Nephron (organoid): Measurements from ENCODE around the gene PRSS53.
A peak's percentile ranks its signal among the peaks of the same experiment; 100 is the strongest.
"Not testable (repeated sequence)": the region's sequence is repeated elsewhere in the genome, so short reads cannot be mapped to it uniquely, and the experiment has no call there.

ENCODE experiments used
- H3K27ac Mint-ChIP-seq, 3 experiments: 2 replicates each; pipeline ENCODE4 v1.8.0; 2020; ENCODE audit warnings: mixed read lengths in 3 of 3, mild to moderate bottlenecking in 2 of 3, moderate library complexity in 1 of 3
- H3K27me3 Mint-ChIP-seq: 2 replicates; pipeline ENCODE4 v1.8.0; 2021; ENCODE audit warnings: low read depth, mild to moderate bottlenecking, moderate library complexity, mixed read lengths
- H3K36me3 Mint-ChIP-seq: 2 replicates; pipeline ENCODE4 v1.8.0; 2020; ENCODE audit warnings: low read depth, mixed read lengths
- H3K4me1 Mint-ChIP-seq: 2 replicates; pipeline ENCODE4 v1.8.0; 2020; ENCODE audit warnings: mixed read lengths
- H3K4me3 Mint-ChIP-seq, 3 experiments: 2 replicates each; pipeline ENCODE4 v1.8.0; 2020; ENCODE audit warnings: mild to moderate bottlenecking in 3 of 3, mixed read lengths in 3 of 3, moderate library complexity in 2 of 3
- H3K9me3 Mint-ChIP-seq: 2 replicates; pipeline ENCODE4 v1.8.0; 2020; ENCODE audit warnings: mixed read lengths
- TF ChIP-seq, protein P1 (sequence below), 3 experiments: fragments of 200-600 bp; sonication (generic); IDR thresholded peaks; one replicate each; pipeline ENCODE4 v1.5.0; 2021; ENCODE audit warnings: antibody characterized with exemption in 3 of 3; ENCODE audit not compliant: unreplicated experiment in 3 of 3

PRSS53 gene

DNA sequence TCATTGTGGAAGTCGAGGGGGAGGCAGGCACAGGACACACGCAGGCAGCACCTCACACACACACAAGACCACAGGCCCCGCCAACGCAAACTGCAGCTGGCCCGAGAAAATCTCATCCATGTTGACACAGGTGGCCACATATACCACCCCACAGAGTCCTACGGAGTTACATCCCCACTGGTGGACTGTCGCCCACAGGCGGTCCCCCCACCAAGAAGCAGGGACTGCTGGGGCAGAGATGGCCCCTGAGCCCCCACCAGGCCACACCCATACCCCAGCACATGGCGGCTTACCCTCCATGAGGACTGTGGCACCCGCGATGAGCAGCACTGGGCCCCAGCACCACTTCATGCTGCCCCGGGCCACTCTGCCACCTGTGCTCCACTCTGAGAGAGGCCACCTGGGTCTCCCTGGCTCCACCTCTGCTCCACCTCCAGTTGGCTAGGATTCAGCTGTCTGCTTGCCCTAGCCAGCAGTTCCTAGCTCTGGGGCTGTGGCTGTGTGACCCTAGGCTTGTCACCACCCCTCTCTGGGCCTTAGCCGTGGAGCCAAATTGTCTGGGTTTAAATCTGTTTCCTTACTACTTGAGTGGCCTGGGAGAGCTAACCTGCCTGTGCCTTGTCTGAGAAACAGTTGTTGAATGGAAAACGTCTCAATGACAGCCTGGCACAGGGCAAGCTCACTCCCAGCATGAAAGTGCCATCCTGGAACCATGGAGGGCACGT is at the start of gene PRSS53:
Gene PRSS53, minus strand, starts transcription at position 485 of the 725 bp plus-strand sequence. Its CDS starts 134 bp downstream, at position 351.
- TF ChIP-seq, protein P1, sequence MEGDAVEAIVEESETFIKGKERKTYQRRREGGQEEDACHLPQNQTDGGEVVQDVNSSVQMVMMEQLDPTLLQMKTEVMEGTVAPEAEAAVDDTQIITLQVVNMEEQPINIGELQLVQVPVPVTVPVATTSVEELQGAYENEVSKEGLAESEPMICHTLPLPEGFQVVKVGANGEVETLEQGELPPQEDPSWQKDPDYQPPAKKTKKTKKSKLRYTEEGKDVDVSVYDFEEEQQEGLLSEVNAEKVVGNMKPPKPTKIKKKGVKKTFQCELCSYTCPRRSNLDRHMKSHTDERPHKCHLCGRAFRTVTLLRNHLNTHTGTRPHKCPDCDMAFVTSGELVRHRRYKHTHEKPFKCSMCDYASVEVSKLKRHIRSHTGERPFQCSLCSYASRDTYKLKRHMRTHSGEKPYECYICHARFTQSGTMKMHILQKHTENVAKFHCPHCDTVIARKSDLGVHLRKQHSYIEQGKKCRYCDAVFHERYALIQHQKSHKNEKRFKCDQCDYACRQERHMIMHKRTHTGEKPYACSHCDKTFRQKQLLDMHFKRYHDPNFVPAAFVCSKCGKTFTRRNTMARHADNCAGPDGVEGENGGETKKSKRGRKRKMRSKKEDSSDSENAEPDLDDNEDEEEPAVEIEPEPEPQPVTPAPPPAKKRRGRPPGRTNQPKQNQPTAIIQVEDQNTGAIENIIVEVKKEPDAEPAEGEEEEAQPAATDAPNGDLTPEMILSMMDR (IDR thresholded peaks at IDR 0.05; ENCODE audit: unreplicated experiment in 3 of 3), result no peak
- Mint-ChIP-seq H3K9me3 (no peaks in the 10 kb centered on the region), H3K4me1 (peaks cover 15% of the 10 kb centered on the region), H3K27me3 (no peaks in the 10 kb centered on the region), H3K27ac (no peak within 1 kb of the TSS), H3K4me3 (no peak within 1 kb of the TSS), H3K36me3 (peaks cover 14% of the 10 kb centered on the region)

DNA sequence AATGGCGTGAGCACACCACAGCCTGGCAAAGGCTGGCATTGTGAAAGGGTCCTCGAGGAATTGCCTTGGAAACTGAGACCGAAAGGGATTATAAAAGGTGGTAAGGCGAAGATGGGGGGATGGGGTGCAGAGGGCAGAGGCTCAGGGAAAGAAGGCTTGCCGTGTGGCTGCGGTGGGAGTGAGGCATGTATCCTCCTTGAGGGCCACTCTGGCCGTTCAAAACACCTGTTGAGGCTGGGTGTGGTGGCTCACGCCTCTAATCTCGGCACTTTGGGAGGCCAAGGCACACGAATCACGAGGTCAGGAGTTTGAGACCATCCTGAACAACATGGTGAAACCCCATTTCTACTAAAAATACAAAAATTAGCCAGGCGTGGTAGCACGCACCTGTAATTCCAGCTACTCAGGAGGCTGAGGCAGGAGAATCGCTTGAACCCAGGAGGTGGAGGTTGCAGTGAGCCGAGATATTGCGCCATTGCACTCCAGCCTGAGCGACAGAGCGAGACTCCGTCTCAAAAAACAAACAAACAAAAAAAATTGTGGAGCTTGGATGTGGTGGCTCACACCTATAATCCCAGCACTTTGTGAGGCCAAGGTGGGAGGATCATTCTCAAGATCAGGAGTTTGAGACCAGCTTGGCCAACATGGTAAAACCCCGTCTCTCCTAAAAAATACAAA is 48.2 kb upstream of the PRSS53 start:
- not testable (repeated sequence) for H3K9me3 Mint-ChIP-seq, H3K27me3 Mint-ChIP-seq, H3K27ac Mint-ChIP-seq
- Mint-ChIP-seq H3K36me3 (peaks cover 11% of the 10 kb centered on the region), H3K4me3 (peak overlapping the region in 1 of 3 experiments; percentile 6), H3K4me1 (peaks cover 21% of the 10 kb centered on the region)

DNA sequence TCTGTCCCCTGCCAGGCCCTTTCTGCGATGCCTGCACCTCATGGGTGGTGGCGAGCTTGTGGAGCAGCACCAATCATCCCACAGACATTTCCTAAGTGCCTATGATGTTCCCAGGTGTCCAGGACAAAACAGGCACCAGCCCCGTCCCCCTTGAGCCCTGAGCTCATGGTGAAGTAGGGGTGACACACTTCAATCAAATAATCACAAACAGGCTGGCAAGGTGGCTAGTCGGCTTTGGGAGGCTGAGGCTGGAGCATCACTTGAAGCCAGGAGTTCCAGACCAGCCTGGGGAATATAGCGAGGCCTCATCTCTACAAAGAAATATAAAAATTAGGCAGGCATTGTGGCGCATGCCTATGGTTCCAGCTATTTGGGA is 47.5 kb upstream of the PRSS53 start:
- Mint-ChIP-seq H3K4me1 (peaks cover 16% of the 10 kb centered on the region), H3K4me3 (peak overlapping the region in 2 of 3 experiments; percentile 61 to 72), H3K27me3 (no peaks in the 10 kb centered on the region), H3K9me3 (no peaks in the 10 kb centered on the region), H3K27ac (peak overlapping the region in 2 of 3 experiments; percentile 39 to 51), H3K36me3 (peaks cover 12% of the 10 kb centered on the region)
- TF ChIP-seq, protein P1 (IDR thresholded peaks at IDR 0.05; ENCODE audit: unreplicated experiment in 3 of 3), result no peak

DNA sequence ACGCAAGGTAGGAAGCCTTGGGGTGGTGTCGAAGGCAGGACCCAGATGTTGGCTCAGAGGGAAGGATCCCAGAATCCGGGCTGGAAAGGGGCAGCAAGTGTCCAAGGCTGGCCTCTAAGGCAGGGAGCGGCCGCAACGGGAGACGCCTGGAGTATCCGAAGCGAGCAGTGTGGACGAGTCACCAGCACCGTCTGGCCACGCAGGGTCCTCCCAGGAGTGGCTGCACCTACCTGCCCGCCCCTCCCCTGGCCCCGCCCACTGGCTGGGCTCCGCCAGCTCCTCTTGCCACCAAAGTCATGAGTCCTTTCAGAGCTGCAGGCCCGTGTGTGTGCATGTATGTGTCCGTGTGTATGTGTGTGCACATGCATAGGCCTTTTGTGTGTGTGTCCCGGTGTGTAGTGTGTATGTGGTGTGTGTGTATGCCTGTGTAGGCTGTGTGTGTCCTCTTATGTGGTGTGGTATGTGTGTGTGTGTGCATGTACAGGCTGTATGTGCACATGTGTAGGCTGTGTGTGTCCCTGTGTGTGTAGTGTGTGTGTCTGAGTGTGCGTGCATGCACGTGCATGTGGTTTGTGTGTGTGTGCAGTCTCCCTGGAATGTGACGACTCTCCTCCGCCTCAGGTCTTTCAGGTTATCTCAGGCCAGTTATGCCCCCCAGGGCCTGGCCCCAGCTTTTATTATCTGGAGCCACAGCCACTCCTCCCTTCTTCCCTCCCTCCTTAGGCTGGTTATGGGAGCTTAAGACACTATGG is 47.0 kb upstream of the PRSS53 start, which contains the start of gene PRSS8:
Gene PRSS8, minus strand, starts transcription at position 193 of the 752 bp plus-strand sequence. CDS start 229 bp downstream, outside the sequence.
- Mint-ChIP-seq H3K4me3 (peak within 1 kb of the TSS; percentile 61 to 83 (median 81)), H3K9me3 (no peaks in the 10 kb centered on the region), H3K4me1 (peaks cover 16% of the 10 kb centered on the region), H3K36me3 (peaks cover 16% of the 10 kb centered on the region), H3K27me3 (no peaks in the 10 kb centered on the region), H3K27ac (peak within 1 kb of the TSS; percentile 51 to 61 (median 55))
- TF ChIP-seq, protein P1 (IDR thresholded peaks at IDR 0.05; ENCODE audit: unreplicated experiment in 3 of 3), result no peak

DNA sequence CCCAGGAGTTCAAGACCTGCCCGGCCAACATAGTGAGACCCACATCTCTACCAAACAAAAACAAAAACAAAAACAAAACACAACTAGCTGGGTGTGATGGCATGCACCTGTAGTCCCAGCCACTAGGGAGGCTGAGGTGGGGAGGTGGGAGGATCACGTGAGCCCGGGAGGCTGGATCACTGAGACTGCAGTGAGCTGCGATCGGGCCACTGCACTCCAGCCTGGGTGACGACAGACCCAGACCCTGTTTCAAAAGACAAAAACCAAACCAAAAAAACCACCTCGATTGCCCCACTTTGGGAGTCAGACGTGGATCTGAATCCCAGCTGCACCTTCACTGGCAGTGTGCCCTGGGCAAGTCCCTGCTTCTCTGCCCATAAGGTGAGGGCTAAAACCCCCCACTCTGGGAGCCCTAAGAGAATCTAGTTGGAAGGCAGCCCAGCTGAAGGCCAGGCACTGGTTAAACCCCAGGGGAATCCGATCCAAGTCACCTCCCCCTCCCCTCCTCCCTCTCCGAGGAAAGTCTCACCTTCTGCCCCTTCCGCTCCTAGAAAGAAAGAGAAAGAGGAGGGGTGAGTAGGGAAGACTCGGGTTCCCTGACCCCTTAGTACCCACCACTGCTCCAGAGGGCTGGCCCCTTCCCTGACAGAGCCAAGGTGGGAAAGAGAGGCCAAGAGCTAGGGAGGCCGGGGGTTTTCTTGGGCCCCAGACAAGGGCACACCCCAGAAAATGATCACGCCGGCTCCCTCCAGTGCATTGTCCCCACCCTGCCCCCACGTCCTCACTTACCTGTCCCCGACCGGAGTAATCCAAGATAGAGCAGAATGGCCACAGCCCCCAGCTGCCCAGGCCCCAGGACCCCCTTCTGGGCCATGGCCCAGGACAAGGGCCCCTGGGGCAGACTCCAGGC is 46.1 kb upstream of the PRSS53 start:
- Mint-ChIP-seq H3K4me3 (peak overlapping the region; percentile 61 to 83 (median 81)), H3K4me1 (peaks cover 16% of the 10 kb centered on the region), H3K9me3 (no peaks in the 10 kb centered on the region), H3K36me3 (peaks cover 21% of the 10 kb centered on the region), H3K27ac (peak overlapping the region; percentile 51 to 61 (median 55)), H3K27me3 (no peaks in the 10 kb centered on the region)
- TF ChIP-seq, protein P1 (IDR thresholded peaks at IDR 0.05; ENCODE audit: unreplicated experiment in 3 of 3), result no peak
